Neural cell (in vitro differentiated cells): ENCODE data around the gene HPD.
"Not testable (repeated sequence)": the region's sequence is repeated elsewhere in the genome, so short reads cannot be mapped to it uniquely, and the experiment has no call there.

Experiments used
- EP300 ChIP-seq: fragments of 450-650 bp; conservative IDR thresholded peaks from 2 replicates; pipeline ENCODE4 v1.6.1; 2014; ENCODE audit warnings: antibody characterized with exemption, mild to moderate bottlenecking, moderate library complexity; ENCODE audit not compliant: poor library complexity, severe bottlenecking
- EZH2 ChIP-seq: fragments of 200-600, 300-800 bp; shearing (Covaris generic), sonication (generic); IDR thresholded peaks from 2 replicates; pipeline ENCODE4 v1.6.1; 2014; ENCODE audit warnings: antibody characterized with exemption, low read length, borderline replicate concordance, mild to moderate bottlenecking; ENCODE audit not compliant: insufficient read depth, poor library complexity, severe bottlenecking
- MXI1 ChIP-seq: fragments of 450-650 bp; conservative IDR thresholded peaks from 2 replicates; pipeline ENCODE4 v1.6.1; 2014; ENCODE audit warnings: antibody characterized with exemption, mild to moderate bottlenecking; ENCODE audit not compliant: poor library complexity, severe bottlenecking
- POLR2AphosphoS5 ChIP-seq: IDR thresholded peaks from 2 replicates; pipeline ENCODE4 v1.6.1; 2012
- REST ChIP-seq: IDR thresholded peaks from 2 replicates; pipeline ENCODE4 v1.6.1; 2012; ENCODE audit warnings: borderline replicate concordance
- SMC3 ChIP-seq: fragments of 450-650 bp; conservative IDR thresholded peaks from 2 replicates; pipeline ENCODE4 v1.6.1; 2014; ENCODE audit warnings: antibody characterized with exemption, mild to moderate bottlenecking, moderate library complexity; ENCODE audit not compliant: poor library complexity
- TAF1 ChIP-seq: IDR thresholded peaks from 2 replicates; pipeline ENCODE4 v1.6.1; 2012; ENCODE audit warnings: low read depth
- TF ChIP-seq, protein P1 (sequence below): fragments of 450-650 bp; IDR thresholded peaks from 2 replicates; pipeline ENCODE4 v1.5.1; 2014; ENCODE audit warnings: antibody characterized with exemption, mild to moderate bottlenecking, moderate library complexity; ENCODE audit not compliant: poor library complexity, severe bottlenecking

- TF ChIP-seq, protein P1, sequence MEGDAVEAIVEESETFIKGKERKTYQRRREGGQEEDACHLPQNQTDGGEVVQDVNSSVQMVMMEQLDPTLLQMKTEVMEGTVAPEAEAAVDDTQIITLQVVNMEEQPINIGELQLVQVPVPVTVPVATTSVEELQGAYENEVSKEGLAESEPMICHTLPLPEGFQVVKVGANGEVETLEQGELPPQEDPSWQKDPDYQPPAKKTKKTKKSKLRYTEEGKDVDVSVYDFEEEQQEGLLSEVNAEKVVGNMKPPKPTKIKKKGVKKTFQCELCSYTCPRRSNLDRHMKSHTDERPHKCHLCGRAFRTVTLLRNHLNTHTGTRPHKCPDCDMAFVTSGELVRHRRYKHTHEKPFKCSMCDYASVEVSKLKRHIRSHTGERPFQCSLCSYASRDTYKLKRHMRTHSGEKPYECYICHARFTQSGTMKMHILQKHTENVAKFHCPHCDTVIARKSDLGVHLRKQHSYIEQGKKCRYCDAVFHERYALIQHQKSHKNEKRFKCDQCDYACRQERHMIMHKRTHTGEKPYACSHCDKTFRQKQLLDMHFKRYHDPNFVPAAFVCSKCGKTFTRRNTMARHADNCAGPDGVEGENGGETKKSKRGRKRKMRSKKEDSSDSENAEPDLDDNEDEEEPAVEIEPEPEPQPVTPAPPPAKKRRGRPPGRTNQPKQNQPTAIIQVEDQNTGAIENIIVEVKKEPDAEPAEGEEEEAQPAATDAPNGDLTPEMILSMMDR = not testable (repeated sequence)
- not testable (repeated sequence) for TF ChIP-seq TAF1, POLR2AphosphoS5, EZH2, MXI1, EP300, SMC3, REST
These were observed 17.4 kb upstream of the HPD start for GRCh38 chr12:121876080-121876447.
